ENCODE data around the gene RABGAP1L. TPM values are rescaled to one million over a fixed set of nuclear protein-coding genes. Genes with fewer than 3 reads are reported as not detected.

Gene RABGAP1L
- total and polyA plus RNA-seq, 10 of the 15 experiments (the other 5 are each of a cell fraction or from before 2014, with no cell fraction given): 5.8 to 194 (median 113) TPM

DNA sequence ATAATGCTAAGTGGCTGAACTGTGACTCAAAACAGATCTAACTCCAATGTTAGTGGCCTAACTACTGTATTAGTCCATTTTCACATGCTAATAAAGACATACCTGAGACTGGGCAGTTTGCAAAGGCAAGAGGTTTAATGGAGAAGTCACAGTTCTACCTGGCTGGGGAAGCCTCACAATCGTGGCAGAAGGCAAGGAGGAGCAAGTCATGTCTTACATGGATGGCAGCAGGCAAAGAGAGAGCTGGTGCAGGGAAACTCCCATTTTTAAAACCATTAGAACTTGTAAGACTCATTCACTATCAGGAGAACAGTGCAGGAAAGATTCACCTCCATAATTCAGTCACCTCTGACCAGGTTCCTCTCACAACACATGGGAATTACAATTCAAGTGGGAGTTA is 760.8 kb downstream of the RABGAP1L start:
- ATAC-seq: no peak
- Histone ChIP-seq H3K4me2 (ENCODE audit: control insufficient read depth, insufficient read depth) (no peak overlapping the region), H3K27me3 (replicated peaks in 1 of 2; ENCODE audit: control insufficient read depth in 2 of 2, insufficient read depth in 2 of 2, low read length in 1 of 2) (no peaks in the 10 kb centered on the region), H3K4me3 (no peak overlapping the region), H3K27ac (ENCODE audit: control insufficient read depth, insufficient read depth) (no peak overlapping the region), H3K4me1 (ENCODE audit: control insufficient read depth, insufficient read depth, low read length) (peaks cover 7% of the 10 kb centered on the region; the same call in 1 of the 2 replicates), H2AFZ (ENCODE audit: control insufficient read depth, low read depth, low read length) (no peak overlapping the region), H3K79me2 (ENCODE audit: control insufficient read depth, insufficient read depth, low read length) (no peaks in the 10 kb centered on the region), H3K9me3 (replicated peaks; ENCODE audit: control insufficient read depth, insufficient read depth, low read length) (peaks cover 1% of the 10 kb centered on the region; the same call in 2 of the 3 replicates), H4K20me1 (ENCODE audit: control insufficient read depth, insufficient read depth) (no peaks in the 10 kb centered on the region), H3K36me3 (ENCODE audit: control insufficient read depth in 2 of 2, insufficient read depth in 2 of 2, low read length in 1 of 2) (no peaks in the 10 kb centered on the region), H3K9ac (ENCODE audit: control insufficient read depth, insufficient read depth, low read length) (no peak overlapping the region)
- no peak for FAIRE-seq
- CTCF ChIA-PET: no interaction called here
- BruUV-seq (replicated peaks): no TSS peak
- in situ Hi-C loops (cut with MboI): no loop called here
- RAD21 ChIA-PET (ENCODE audit: unreplicated experiment): no interaction called here
- intact Hi-C loops (cut with micrococcal nuclease; ENCODE audit: unreplicated experiment): no loop called here
- DNase-seq (ENCODE audit: low read depth, low spot score): no peak
- SMC1A ChIA-PET (ENCODE audit: uncharacterized antibody, unreplicated experiment): no interaction called here
- TF ChIP-seq STAT1 (conservative IDR thresholded peaks at IDR 0.05): no peak
- no peak for TF ChIP-seq POU2F2 (IDR thresholded peaks at IDR 0.05; ENCODE audit: borderline replicate concordance, low read depth, low read length)
- TF ChIP-seq TCF7 (IDR thresholded peaks at IDR 0.05; ENCODE audit: borderline replicate concordance): no peak
- no peak for TF ChIP-seq NR2F1 (conservative IDR thresholded peaks at IDR 0.05)
- no peak for TF ChIP-seq CHD1 (IDR thresholded peaks at IDR 0.05; ENCODE audit: low read depth, low read length)
- no peak for TF ChIP-seq TCF3 (IDR thresholded peaks at IDR 0.05; ENCODE audit: borderline replicate concordance, insufficient read depth, low read depth, low read length)
- no peak for TF ChIP-seq RCOR1 (conservative IDR thresholded peaks at IDR 0.05; ENCODE audit: low read depth, low read length)
- POLR2A ChIA-PET: no interaction called here
- 67% methylated on average over 1 of the region's 1 CpG for WGBS (ENCODE audit: insufficient coverage, insufficient replicate concordance, low lambda C conversion rate, missing lambda C conversion rate)

DNA sequence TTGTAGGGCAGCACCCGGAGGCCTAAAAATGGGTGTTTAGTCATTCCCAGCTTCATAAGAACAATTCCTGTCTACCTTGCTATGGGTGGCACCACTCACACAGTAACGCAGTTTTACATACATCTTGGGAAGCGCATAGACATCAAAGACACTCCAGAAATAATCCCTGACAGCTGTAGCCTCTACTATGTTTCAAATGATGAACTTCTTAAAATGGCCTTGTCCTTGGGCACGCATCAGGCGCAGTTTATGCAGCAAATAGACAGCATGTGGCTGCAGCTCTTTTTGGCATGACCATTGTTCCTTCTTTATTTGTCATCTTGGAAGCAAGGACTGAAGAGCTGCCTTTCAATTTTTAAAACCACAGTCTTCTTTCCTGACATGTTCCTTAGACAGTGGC is 762.8 kb downstream of the RABGAP1L start:
- no peak for DNase-seq (ENCODE audit: low read depth, low spot score)
- Histone ChIP-seq H3K9me3 (replicated peaks; ENCODE audit: control insufficient read depth, insufficient read depth, low read length) (peaks cover 1% of the 10 kb centered on the region; the same call in 2 of the 3 replicates), H3K27ac (ENCODE audit: control insufficient read depth, insufficient read depth) (no peak overlapping the region), H3K27me3 (replicated peaks in 1 of 2; ENCODE audit: control insufficient read depth in 2 of 2, insufficient read depth in 2 of 2, low read length in 1 of 2) (no peaks in the 10 kb centered on the region), H4K20me1 (ENCODE audit: control insufficient read depth, insufficient read depth) (no peaks in the 10 kb centered on the region), H3K4me1 (ENCODE audit: control insufficient read depth, insufficient read depth, low read length) (no peaks in the 10 kb centered on the region), H3K9ac (ENCODE audit: control insufficient read depth, insufficient read depth, low read length) (no peak overlapping the region), H3K36me3 (ENCODE audit: control insufficient read depth in 2 of 2, insufficient read depth in 2 of 2, low read length in 1 of 2) (no peaks in the 10 kb centered on the region), H3K4me3 (no peak overlapping the region), H2AFZ (ENCODE audit: control insufficient read depth, low read depth, low read length) (no peak overlapping the region), H3K79me2 (ENCODE audit: control insufficient read depth, insufficient read depth, low read length) (no peaks in the 10 kb centered on the region), H3K4me2 (ENCODE audit: control insufficient read depth, insufficient read depth) (no peak overlapping the region)
- in situ Hi-C loops (cut with MboI) (no loop called here), intact Hi-C loops (cut with micrococcal nuclease; ENCODE audit: unreplicated experiment) (no loop called here)
- BruUV-seq (replicated peaks): no TSS peak
- POLR2A ChIA-PET: interaction anchor here (0.6 to 0.9 kb wide), 2 partner anchors 70 to 139 kb away, joined by 3 to 4 read pairs; no protein-coding TSS in a partner anchor
- FAIRE-seq: no peak
- RAD21 ChIA-PET (ENCODE audit: unreplicated experiment): interaction anchor here (0.8 kb wide), 1 partner anchor 78 kb away, joined by 3 read pairs; the partner anchor contains the start of gene CACYBP
- CTCF ChIA-PET: interaction anchor here (0.8 to 1.2 kb wide), 2 partner anchors 29 to 61 kb away, joined by 3 read pairs; no protein-coding TSS in a partner anchor
- SMC1A ChIA-PET (ENCODE audit: uncharacterized antibody, unreplicated experiment): interaction anchor here (0.6 to 1.5 kb wide), 5 partner anchors 16 to 122 kb away, joined by 3 to 4 read pairs (median 3); no protein-coding TSS in a partner anchor
- WGBS (ENCODE audit: insufficient coverage, insufficient replicate concordance, low lambda C conversion rate, missing lambda C conversion rate): 99% methylated on average over 5 of the region's 5 CpGs
- no peak for ATAC-seq
- TF ChIP-seq, protein P1, sequence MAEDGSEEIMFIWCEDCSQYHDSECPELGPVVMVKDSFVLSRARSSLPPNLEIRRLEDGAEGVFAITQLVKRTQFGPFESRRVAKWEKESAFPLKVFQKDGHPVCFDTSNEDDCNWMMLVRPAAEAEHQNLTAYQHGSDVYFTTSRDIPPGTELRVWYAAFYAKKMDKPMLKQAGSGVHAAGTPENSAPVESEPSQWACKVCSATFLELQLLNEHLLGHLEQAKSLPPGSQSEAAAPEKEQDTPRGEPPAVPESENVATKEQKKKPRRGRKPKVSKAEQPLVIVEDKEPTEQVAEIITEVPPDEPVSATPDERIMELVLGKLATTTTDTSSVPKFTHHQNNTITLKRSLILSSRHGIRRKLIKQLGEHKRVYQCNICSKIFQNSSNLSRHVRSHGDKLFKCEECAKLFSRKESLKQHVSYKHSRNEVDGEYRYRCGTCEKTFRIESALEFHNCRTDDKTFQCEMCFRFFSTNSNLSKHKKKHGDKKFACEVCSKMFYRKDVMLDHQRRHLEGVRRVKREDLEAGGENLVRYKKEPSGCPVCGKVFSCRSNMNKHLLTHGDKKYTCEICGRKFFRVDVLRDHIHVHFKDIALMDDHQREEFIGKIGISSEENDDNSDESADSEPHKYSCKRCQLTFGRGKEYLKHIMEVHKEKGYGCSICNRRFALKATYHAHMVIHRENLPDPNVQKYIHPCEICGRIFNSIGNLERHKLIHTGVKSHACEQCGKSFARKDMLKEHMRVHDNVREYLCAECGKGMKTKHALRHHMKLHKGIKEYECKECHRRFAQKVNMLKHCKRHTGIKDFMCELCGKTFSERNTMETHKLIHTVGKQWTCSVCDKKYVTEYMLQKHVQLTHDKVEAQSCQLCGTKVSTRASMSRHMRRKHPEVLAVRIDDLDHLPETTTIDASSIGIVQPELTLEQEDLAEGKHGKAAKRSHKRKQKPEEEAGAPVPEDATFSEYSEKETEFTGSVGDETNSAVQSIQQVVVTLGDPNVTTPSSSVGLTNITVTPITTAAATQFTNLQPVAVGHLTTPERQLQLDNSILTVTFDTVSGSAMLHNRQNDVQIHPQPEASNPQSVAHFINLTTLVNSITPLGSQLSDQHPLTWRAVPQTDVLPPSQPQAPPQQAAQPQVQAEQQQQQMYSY (CRISPR knock-in tag; IDR thresholded peaks at IDR 0.05): no peak
- no peak for TF ChIP-seq NR2C1 (IDR thresholded peaks at IDR 0.05)
- TF ChIP-seq CREM (IDR thresholded peaks at IDR 0.05; ENCODE audit: low read depth): no peak
- TF ChIP-seq RELA (IDR thresholded peaks at IDR 0.05; ENCODE audit: borderline replicate concordance, partially characterized antibody): no peak
- no peak for TF ChIP-seq PAX5 (IDR thresholded peaks at IDR 0.05; ENCODE audit: borderline replicate concordance, low read depth, low read length)
- TF ChIP-seq SUPT20H (IDR thresholded peaks at IDR 0.05; ENCODE audit: borderline replicate concordance, control insufficient read depth, low read depth, low read length): no peak
- TF ChIP-seq, protein P2, sequence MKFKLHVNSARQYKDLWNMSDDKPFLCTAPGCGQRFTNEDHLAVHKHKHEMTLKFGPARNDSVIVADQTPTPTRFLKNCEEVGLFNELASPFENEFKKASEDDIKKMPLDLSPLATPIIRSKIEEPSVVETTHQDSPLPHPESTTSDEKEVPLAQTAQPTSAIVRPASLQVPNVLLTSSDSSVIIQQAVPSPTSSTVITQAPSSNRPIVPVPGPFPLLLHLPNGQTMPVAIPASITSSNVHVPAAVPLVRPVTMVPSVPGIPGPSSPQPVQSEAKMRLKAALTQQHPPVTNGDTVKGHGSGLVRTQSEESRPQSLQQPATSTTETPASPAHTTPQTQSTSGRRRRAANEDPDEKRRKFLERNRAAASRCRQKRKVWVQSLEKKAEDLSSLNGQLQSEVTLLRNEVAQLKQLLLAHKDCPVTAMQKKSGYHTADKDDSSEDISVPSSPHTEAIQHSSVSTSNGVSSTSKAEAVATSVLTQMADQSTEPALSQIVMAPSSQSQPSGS (IDR thresholded peaks at IDR 0.05; ENCODE audit: low read length): no peak

All from GM12878 (cell line).